HepG2 (cell line): Measurements from ENCODE around the gene ABCB4. TPM values are rescaled to one million over a fixed set of nuclear protein-coding genes. Genes with fewer than 3 reads are reported as not detected.
A peak's percentile ranks its signal among the peaks of the same experiment; 100 is the strongest.

Source experiments
- FOSL2 ChIP-seq: sonication (generic); formaldehyde crosslinking; IDR thresholded peaks from 2 replicates; pipeline ENCODE4 v1.4.0; 2020; ENCODE audit warnings: missing genetic modification reagents
- MTF2 ChIP-seq: sonication (generic); formaldehyde crosslinking; IDR thresholded peaks from 2 replicates; pipeline ENCODE4 v1.5.0; 2020; ENCODE audit warnings: missing genetic modification reagents, borderline replicate concordance
- SOX13 ChIP-seq, 3 experiments: fragments of 450-650 bp in 1 of 3; sonication (generic) in 1 of 3; formaldehyde crosslinking in 1 of 3; IDR thresholded peaks in 2 of 3; conservative IDR thresholded peaks in 1 of 3; 2 replicates each; pipeline versions ENCODE4 v1.5.0 to v1.6.1; 2016 to 2020; ENCODE audit warnings: antibody characterized with exemption in 1 of 3, mild to moderate bottlenecking in 1 of 3, missing compliant biosample characterization in 1 of 3, missing genetic modification reagents in 1 of 3, moderate library complexity in 1 of 3
- SOX5 ChIP-seq: IDR thresholded peaks from 2 replicates; pipeline ENCODE4 v1.6.1; 2016; ENCODE audit warnings: borderline replicate concordance
- ZFYVE20 ChIP-seq: sonication (generic); formaldehyde crosslinking; IDR thresholded peaks from 2 replicates; pipeline ENCODE4 v1.8.0; 2023; ENCODE audit warnings: low read depth, mild to moderate bottlenecking, moderate library complexity, missing genetic modification reagents, borderline replicate concordance
- ZNF296 ChIP-seq: sonication (generic); formaldehyde crosslinking; conservative IDR thresholded peaks from 2 replicates; pipeline ENCODE4 v1.5.0; 2020; ENCODE audit warnings: mild to moderate bottlenecking, missing genetic modification reagents
- ZNF605 ChIP-seq: sonication (generic); formaldehyde crosslinking; IDR thresholded peaks from 2 replicates; pipeline ENCODE4 v1.8.0; 2022; ENCODE audit warnings: mild to moderate bottlenecking, missing genetic modification reagents
- ZNF775 ChIP-seq: sonication (generic); formaldehyde crosslinking; IDR thresholded peaks from 2 replicates; pipeline ENCODE4 v1.4.0; 2020; ENCODE audit warnings: missing genetic modification reagents, mild to moderate bottlenecking, moderate library complexity, borderline replicate concordance
- polyA plus RNA-seq, 8 experiments: library from polyadenylated mRNA; depleted of rRNA in 3 of 8; stranded (reverse) in 7 of 8; unstranded in 1 of 8; fragments of >200 nt; fragmentation: Illumina TruSeq in 4 of 8; extraction: Trizol in 4 of 8; gene quantifications; 2 replicates each; pipeline versions ENCODE4 v1.2.1 to v1.2.3, GENCODE V29; 2011 to 2016; ENCODE audit warnings: low read depth in 4 of 8, missing spikeins in 1 of 8, mixed read lengths in 1 of 8; ENCODE audit not compliant: insufficient read depth in 1 of 8
- total RNA-seq, 5 experiments: library from RNA; depleted of rRNA; stranded (reverse); fragments of >200 nt; fragmentation: Illumina TruSeq; extraction: Trizol; gene quantifications; 2 replicates each; pipeline ENCODE4 v1.2.3, GENCODE V29; 2016; ENCODE audit warnings: low read depth in 1 of 5
- TF ChIP-seq, protein P1 (sequence below): sonication (generic); formaldehyde crosslinking; IDR thresholded peaks from 2 replicates; pipeline ENCODE4 v1.4.0; 2020; ENCODE audit warnings: mild to moderate bottlenecking, missing genetic modification reagents, borderline replicate concordance
- TF ChIP-seq, protein P2 (sequence below): sonication (generic); formaldehyde crosslinking; IDR thresholded peaks from 2 replicates; pipeline ENCODE4 v1.5.1; 2020; ENCODE audit warnings: mild to moderate bottlenecking, missing genetic modification reagents, moderate library complexity
- TF ChIP-seq, protein P3 (sequence below): sonication (generic); formaldehyde crosslinking; IDR thresholded peaks from 2 replicates; pipeline ENCODE4 v1.5.0; 2020; ENCODE audit warnings: missing genetic modification reagents

Gene ABCB4
- total and polyA plus RNA-seq, 2 of the 13 experiments (the other 11 are each of a cell fraction or from before 2014, with no cell fraction given) = 18.0 to 32.4 TPM

DNA sequence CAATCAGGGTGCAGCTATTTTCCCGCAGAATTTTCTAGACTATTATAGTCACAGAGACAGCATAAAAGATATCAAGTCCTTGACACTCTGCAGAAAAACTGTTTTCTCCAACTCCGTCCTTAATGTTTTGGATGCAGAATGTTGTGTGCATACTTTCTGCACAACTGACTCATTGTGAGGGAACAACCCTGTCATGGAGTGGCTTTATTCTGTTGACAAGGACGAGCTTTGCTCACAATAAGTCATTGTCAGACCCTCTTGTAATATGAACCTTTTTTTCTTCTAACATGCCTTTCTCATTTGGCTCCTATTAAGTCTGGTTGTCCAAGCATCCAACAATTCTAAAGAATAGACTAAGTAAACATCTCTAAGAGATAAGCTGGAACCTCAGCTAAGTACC is 17.3 kb downstream of the ABCB4 start (continued):
- TF ChIP-seq, protein P1, sequence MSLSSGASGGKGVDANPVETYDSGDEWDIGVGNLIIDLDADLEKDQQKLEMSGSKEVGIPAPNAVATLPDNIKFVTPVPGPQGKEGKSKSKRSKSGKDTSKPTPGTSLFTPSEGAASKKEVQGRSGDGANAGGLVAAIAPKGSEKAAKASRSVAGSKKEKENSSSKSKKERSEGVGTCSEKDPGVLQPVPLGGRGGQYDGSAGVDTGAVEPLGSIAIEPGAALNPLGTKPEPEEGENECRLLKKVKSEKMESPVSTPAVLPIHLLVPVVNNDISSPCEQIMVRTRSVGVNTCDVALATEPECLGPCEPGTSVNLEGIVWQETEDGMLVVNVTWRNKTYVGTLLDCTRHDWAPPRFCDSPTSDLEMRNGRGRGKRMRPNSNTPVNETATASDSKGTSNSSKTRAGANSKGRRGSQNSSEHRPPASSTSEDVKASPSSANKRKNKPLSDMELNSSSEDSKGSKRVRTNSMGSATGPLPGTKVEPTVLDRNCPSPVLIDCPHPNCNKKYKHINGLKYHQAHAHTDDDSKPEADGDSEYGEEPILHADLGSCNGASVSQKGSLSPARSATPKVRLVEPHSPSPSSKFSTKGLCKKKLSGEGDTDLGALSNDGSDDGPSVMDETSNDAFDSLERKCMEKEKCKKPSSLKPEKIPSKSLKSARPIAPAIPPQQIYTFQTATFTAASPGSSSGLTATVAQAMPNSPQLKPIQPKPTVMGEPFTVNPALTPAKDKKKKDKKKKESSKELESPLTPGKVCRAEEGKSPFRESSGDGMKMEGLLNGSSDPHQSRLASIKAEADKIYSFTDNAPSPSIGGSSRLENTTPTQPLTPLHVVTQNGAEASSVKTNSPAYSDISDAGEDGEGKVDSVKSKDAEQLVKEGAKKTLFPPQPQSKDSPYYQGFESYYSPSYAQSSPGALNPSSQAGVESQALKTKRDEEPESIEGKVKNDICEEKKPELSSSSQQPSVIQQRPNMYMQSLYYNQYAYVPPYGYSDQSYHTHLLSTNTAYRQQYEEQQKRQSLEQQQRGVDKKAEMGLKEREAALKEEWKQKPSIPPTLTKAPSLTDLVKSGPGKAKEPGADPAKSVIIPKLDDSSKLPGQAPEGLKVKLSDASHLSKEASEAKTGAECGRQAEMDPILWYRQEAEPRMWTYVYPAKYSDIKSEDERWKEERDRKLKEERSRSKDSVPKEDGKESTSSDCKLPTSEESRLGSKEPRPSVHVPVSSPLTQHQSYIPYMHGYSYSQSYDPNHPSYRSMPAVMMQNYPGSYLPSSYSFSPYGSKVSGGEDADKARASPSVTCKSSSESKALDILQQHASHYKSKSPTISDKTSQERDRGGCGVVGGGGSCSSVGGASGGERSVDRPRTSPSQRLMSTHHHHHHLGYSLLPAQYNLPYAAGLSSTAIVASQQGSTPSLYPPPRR (CRISPR knock-in tag) = no peak
- no peak for TF ChIP-seq ZNF296 (CRISPR knock-in tag)
- TF ChIP-seq, protein P2, sequence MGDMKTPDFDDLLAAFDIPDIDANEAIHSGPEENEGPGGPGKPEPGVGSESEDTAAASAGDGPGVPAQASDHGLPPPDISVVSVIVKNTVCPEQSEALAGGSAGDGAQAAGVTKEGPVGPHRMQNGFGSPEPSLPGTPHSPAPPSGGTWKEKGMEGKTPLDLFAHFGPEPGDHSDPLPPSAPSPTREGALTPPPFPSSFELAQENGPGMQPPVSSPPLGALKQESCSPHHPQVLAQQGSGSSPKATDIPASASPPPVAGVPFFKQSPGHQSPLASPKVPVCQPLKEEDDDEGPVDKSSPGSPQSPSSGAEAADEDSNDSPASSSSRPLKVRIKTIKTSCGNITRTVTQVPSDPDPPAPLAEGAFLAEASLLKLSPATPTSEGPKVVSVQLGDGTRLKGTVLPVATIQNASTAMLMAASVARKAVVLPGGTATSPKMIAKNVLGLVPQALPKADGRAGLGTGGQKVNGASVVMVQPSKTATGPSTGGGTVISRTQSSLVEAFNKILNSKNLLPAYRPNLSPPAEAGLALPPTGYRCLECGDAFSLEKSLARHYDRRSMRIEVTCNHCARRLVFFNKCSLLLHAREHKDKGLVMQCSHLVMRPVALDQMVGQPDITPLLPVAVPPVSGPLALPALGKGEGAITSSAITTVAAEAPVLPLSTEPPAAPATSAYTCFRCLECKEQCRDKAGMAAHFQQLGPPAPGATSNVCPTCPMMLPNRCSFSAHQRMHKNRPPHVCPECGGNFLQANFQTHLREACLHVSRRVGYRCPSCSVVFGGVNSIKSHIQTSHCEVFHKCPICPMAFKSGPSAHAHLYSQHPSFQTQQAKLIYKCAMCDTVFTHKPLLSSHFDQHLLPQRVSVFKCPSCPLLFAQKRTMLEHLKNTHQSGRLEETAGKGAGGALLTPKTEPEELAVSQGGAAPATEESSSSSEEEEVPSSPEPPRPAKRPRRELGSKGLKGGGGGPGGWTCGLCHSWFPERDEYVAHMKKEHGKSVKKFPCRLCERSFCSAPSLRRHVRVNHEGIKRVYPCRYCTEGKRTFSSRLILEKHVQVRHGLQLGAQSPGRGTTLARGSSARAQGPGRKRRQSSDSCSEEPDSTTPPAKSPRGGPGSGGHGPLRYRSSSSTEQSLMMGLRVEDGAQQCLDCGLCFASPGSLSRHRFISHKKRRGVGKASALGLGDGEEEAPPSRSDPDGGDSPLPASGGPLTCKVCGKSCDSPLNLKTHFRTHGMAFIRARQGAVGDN = no peak
- TF ChIP-seq SOX13 (IDR thresholded peaks at IDR 0.05) = no peak
- TF ChIP-seq SOX13 (CRISPR knock-in tag; conservative IDR thresholded peaks at IDR 0.05 in 1 of 2, IDR thresholded peaks at IDR 0.05 in 1 of 2) = peak in 1 of 2 experiments; percentile 86; a peak in 2 of 4 replicates
- no peak for TF ChIP-seq ZNF775 (CRISPR knock-in tag)
- TF ChIP-seq, protein P3, sequence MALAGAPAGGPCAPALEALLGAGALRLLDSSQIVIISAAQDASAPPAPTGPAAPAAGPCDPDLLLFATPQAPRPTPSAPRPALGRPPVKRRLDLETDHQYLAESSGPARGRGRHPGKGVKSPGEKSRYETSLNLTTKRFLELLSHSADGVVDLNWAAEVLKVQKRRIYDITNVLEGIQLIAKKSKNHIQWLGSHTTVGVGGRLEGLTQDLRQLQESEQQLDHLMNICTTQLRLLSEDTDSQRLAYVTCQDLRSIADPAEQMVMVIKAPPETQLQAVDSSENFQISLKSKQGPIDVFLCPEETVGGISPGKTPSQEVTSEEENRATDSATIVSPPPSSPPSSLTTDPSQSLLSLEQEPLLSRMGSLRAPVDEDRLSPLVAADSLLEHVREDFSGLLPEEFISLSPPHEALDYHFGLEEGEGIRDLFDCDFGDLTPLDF = no peak
- TF ChIP-seq SOX5 (CRISPR knock-in tag) = peak; percentile 60; the same call in 1 of the 2 replicates
- TF ChIP-seq FOSL2 (CRISPR knock-in tag) = no peak
- no peak for TF ChIP-seq ZFYVE20 (CRISPR knock-in tag)
- no peak for TF ChIP-seq MTF2 (CRISPR knock-in tag)
- no peak for TF ChIP-seq ZNF605 (CRISPR knock-in tag)
- TF ChIP-seq, all 625 proteins: peak for 3
